ENCODE data around the gene RAC3. TPM values are rescaled to one million over a fixed set of nuclear protein-coding genes. Genes with fewer than 3 reads are reported as not detected.

Gene RAC3
- total RNA-seq, 2 experiments from 2014 or later = 3.3 to 5.3 TPM

DNA sequence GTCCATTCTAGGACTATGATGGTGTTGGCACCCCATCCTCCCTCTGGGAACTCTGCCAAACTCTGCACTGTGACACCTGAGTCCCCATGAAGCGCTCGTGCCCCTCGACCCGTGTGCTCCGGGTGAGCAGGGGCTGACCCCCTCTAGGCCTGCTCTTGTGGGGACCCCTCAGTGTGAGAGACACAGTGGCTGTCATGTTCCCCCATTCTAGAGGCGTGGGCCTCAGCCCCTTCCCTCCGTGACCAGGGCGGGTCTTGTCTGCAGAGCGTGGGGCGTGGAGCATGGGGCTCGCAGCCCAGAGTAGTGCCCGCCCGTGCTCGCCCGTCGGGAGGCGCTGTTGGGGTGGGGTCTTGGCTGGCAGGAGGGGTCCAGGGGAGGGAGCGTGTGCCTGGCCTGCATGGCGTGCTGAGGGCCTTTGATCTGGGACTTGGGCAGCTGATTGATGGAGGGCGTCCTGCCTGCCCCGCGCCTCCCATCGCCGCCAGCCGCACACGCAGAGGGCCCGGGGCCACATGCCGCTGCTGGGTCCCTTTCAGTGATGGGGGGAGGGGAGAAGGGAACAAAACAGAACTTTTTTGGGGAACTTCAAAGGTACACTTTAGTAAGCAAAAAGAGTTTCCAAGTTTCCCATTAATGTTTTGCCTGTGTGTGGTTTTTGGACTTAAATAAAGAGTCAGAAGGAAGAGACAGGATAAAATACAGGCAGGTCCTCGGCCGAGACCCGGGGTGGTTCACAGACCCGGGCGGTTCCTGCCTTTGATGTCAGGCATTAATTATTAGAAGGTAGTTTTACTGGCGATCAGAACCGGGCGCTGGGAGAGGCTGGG lies 31.3 kb upstream of the RAC3 start:
- ChIA-PET POLR2A (no interaction called here), CTCF (no interaction called here)
- Mint-ChIP-seq H3K36me3 (ENCODE audit: low read depth) (peaks cover 10% of the 10 kb centered on the region), H3K4me1 (ENCODE audit: low read depth) (no peaks in the 10 kb centered on the region), H3K9me3 (no peaks in the 10 kb centered on the region), H3K27ac (no peak overlapping the region), H3K27me3 (no peaks in the 10 kb centered on the region), H3K4me3 (no peak overlapping the region)
- DNase-seq (no peak), ATAC-seq (ENCODE audit: poor library complexity) (no peak)
- Histone ChIP-seq H3K4me1 (ENCODE audit: insufficient read depth, low read length) (no peaks in the 10 kb centered on the region), H3K36me3 (ENCODE audit: insufficient read depth, low read length) (no peaks in the 10 kb centered on the region), H3K27ac (ENCODE audit: low read depth in 1 of 2, low read length in 2 of 2) (no peak overlapping the region), H3K4me3 (ENCODE audit: low read length) (no peak overlapping the region), H3K27me3 (ENCODE audit: control insufficient read depth in 1 of 2, insufficient read depth in 2 of 2, low read length in 2 of 2) (no peaks in the 10 kb centered on the region), H3K9me3 (ENCODE audit: control insufficient read depth in 1 of 2, insufficient read depth in 1 of 2, low read length in 2 of 2) (no peaks in the 10 kb centered on the region)
- intact Hi-C loops (cut with DNase I, micrococcal nuclease) = no loop called here
- TF ChIP-seq, protein P1, sequence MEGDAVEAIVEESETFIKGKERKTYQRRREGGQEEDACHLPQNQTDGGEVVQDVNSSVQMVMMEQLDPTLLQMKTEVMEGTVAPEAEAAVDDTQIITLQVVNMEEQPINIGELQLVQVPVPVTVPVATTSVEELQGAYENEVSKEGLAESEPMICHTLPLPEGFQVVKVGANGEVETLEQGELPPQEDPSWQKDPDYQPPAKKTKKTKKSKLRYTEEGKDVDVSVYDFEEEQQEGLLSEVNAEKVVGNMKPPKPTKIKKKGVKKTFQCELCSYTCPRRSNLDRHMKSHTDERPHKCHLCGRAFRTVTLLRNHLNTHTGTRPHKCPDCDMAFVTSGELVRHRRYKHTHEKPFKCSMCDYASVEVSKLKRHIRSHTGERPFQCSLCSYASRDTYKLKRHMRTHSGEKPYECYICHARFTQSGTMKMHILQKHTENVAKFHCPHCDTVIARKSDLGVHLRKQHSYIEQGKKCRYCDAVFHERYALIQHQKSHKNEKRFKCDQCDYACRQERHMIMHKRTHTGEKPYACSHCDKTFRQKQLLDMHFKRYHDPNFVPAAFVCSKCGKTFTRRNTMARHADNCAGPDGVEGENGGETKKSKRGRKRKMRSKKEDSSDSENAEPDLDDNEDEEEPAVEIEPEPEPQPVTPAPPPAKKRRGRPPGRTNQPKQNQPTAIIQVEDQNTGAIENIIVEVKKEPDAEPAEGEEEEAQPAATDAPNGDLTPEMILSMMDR (IDR thresholded peaks at IDR 0.05) = no peak

DNA sequence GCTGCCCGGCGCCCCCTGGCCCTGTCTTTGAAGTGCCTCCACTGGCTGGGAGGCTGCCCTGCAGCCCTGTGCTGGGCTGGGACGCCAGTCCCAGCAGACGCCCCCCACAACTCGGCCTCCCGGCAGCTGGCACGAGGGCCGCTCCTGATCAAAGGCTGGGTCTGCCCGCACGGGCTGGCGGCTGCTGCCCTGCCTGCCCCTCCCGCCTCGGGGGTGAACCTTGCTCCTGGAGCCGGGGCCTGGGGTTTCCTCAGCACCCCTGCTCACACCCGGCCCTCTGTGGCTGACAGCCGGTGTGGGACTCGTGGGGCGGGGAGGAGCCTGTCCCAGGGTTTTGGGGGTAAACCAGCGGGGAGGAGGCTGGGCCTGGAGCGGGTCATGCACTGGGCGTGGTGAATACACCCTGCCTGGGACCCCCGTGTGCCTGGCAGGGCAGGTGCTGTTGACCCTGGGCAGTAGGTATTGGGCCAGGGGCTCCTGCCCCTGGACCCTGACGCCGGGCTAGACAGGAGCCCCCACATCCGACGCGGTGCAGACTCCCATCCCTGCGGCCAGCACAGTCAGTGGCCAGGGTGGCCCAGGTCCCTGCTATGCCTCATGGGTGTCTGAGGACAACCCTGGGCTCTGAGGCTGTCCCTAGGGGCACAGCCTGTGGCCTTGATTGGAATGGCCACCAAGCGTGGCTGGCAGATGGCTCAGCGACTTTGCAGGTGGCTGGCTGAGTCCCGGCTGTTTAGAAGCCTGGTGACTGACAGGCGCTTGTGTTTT lies 30.5 kb upstream of the RAC3 start:
- intact Hi-C loops (cut with DNase I, micrococcal nuclease) = no loop called here
- POLR2A ChIA-PET = no interaction called here
- Histone ChIP-seq H3K9me3 (ENCODE audit: control insufficient read depth in 1 of 2, insufficient read depth in 1 of 2, low read length in 2 of 2) (no peaks in the 10 kb centered on the region), H3K4me1 (ENCODE audit: insufficient read depth, low read length) (no peaks in the 10 kb centered on the region), H3K27me3 (ENCODE audit: control insufficient read depth in 1 of 2, insufficient read depth in 2 of 2, low read length in 2 of 2) (no peaks in the 10 kb centered on the region), H3K4me3 (ENCODE audit: low read length) (no peak overlapping the region), H3K36me3 (ENCODE audit: insufficient read depth, low read length) (no peaks in the 10 kb centered on the region), H3K27ac (ENCODE audit: low read depth in 1 of 2, low read length in 2 of 2) (no peak overlapping the region)
- DNase-seq (no peak), ATAC-seq (ENCODE audit: poor library complexity) (no peak)
- TF ChIP-seq, protein P1 (IDR thresholded peaks at IDR 0.05) = no peak
- Mint-ChIP-seq H3K9me3 (no peaks in the 10 kb centered on the region), H3K4me1 (ENCODE audit: low read depth) (no peaks in the 10 kb centered on the region), H3K4me3 (no peak overlapping the region), H3K27ac (no peak overlapping the region), H3K27me3 (no peaks in the 10 kb centered on the region), H3K36me3 (ENCODE audit: low read depth) (peaks cover 10% of the 10 kb centered on the region)
- CTCF ChIA-PET = no interaction called here

DNA sequence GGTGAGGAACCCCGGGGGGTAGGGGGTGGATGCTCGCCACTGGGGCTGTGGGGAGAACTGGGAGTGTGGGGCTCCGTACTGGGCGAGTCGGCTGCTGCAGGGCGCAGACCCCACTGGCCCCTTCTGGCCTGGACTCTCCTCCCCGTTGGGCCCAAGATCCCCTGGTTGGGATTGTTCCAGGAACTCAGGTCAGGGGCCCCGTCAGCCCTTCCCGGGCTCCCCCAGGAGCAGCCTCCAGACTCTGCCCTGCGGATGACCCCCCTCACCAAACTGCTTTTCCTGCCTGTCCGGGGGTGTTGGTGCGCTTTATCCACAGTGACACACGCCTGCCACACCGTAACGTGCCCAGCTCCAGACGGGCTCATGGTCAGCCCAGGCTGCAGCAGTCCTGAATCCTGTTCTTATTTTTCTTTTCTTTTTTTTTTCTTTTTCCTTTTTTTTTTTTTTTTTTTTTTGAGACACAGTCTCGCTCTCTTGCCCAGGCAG lies 29.9 kb upstream of the RAC3 start:
- Mint-ChIP-seq H3K27ac (no peak overlapping the region), H3K4me3 (no peak overlapping the region), H3K27me3 (no peaks in the 10 kb centered on the region), H3K36me3 (ENCODE audit: low read depth) (peaks cover 10% of the 10 kb centered on the region), H3K4me1 (ENCODE audit: low read depth) (no peaks in the 10 kb centered on the region), H3K9me3 (no peaks in the 10 kb centered on the region)
- H3K27me3 ChIP-seq (ENCODE audit: control insufficient read depth in 1 of 2, insufficient read depth in 2 of 2, low read length in 2 of 2) = no peaks in the 10 kb centered on the region
- H3K27ac ChIP-seq (ENCODE audit: low read depth in 1 of 2, low read length in 2 of 2) = no peak overlapping the region
- H3K4me3 ChIP-seq (ENCODE audit: low read length) = no peak overlapping the region
- no peak for ATAC-seq (ENCODE audit: poor library complexity)
- H3K4me1 ChIP-seq (ENCODE audit: insufficient read depth, low read length) = no peaks in the 10 kb centered on the region
- DNase-seq = no peak
- no peaks in the 10 kb centered on the region for H3K36me3 ChIP-seq (ENCODE audit: insufficient read depth, low read length)
- ChIA-PET CTCF (no interaction called here), POLR2A (no interaction called here)
- H3K9me3 ChIP-seq (ENCODE audit: control insufficient read depth in 1 of 2, insufficient read depth in 1 of 2, low read length in 2 of 2) = no peaks in the 10 kb centered on the region
- TF ChIP-seq, protein P1 (IDR thresholded peaks at IDR 0.05) = no peak
- intact Hi-C loops (cut with DNase I, micrococcal nuclease) = no loop called here

All from CD4-positive, alpha-beta T cell (primary cell).